Stimulated activated CD4-positive, alpha-beta T cell treated with anti-CD3 and anti-CD28 coated beads, Interleukin-4, amount 100 ng/mL, for 4 hours (primary cell): ENCODE results near the gene PRCP.
"Not testable (repeated sequence)": the region's sequence is repeated elsewhere in the genome, so short reads cannot be mapped to it uniquely, and the experiment has no call there.

Experiments
- DNase-seq, 2 experiments: peaks; one replicate each; pipeline ENCODE4 v3.0.0-alpha.2; 2020

Gene PRCP

DNA sequence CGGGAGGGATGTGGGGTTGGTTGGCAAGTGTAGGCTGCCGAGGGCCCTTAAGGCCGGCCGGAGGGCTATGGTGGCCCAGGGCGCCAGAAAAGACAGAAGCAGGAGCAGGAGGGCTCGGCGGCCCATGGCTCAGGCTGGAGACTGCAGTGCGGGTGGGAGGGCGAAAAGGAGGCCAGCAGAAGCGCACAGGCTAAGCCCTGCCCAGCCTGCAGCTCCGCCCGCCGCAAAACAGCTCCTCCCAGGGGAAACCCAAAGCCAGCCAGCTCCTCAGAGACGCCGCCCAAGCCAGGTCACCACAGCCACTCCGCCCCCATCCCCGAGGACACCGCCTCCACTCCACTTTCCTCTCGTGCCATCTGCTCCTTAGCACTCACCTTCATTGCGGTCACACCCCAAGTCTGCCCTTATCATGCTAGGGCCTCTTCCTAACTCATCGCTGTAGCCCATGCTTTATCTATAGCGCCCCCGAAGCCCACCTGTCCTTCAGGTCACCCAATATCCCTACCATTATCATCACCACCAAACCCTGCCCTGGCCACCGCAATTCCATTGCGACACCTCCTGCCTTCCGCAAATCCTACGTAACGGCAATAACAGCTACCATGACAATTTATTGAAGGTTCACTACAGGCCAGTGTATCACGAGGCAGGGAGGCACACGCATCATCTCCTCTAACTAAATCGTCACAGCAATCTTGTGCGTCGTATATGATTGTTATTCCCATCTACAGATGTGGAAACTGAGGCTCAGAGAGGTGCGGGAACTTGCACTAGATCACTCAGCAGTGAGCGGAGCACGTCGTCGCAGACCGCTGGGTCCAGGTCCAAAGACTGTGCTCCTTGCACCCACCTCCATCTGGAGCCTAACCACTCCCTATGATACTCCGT, at the start of gene PRCP:
PRCP (minus strand) TSS at position 154 of the 888 bp plus-strand sequence; CDS start at position 126, 28 bp downstream.
- peak; percentile 87 to 90 for DNase-seq

- DNase-seq: no peak
Measured at GRCh38 chr11:82949352-82949751, 49.1 kb upstream of the PRCP start.

- no peak for DNase-seq
Measured at GRCh38 chr11:82945682-82946081, 45.5 kb upstream of the PRCP start.

DNA sequence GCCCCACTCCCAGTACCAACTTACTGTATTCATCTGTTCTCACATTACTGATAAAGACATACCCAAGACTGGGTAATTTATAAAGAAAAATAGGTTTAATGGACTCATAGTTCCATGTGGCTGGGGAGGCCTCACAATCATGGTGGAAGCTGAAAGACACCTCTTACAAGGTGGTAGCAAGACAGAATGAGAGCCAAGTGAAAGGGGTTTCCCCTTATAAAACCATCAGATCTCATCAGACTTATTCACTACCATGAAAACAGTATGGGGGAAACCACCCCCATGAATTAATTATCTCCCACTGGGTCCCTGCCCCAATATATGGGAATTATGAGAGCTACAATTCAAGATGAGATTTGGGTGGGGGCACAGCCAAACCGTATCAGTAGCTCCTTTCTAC, 44.8 kb upstream of the PRCP start:
- DNase-seq: not testable (repeated sequence)

DNA sequence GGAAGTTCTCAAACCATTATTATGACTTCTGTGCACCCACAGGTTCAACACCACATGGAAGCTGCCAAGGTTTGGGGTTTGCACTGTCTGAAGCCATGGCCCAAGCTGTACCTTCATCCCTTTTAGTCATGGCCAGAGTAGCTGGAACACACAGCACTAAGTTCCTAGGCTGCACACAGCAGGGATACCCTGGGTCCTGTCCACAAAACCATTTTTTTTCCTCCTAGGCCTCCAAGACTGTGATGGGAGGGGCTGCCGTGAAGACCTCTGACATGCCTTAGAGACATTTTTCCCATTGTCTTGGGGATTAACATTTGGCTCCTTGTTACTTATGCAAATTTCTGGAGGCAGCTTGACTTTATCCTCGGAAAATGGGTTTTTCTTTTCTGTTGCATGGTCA, 44.0 kb upstream of the PRCP start:
- DNase-seq: no peak

GRCh38 chr11:82943430-82943829, 43.2 kb upstream of the PRCP start:
- not testable (repeated sequence) for DNase-seq

DNA sequence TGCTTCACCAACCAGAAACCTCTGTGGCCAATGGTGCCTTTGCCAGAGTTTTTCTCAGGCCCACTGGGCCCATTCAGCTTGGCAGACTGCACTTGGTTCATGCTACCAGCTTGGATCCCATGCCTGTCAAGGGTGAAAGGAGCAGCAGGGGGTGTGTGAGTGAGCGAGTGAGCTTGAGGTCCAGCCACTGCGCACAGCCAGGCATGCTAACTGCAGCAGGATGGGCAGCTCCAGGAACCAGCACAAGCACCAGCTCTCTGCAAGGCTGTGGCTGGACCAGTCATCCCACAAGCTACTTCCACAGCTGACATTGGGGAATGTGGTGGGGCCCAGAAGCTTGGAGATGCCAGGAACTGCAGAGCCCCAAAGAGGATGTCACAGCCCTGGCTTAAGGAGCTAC, 42.1 kb upstream of the PRCP start:
- DNase-seq: no peak

DNA sequence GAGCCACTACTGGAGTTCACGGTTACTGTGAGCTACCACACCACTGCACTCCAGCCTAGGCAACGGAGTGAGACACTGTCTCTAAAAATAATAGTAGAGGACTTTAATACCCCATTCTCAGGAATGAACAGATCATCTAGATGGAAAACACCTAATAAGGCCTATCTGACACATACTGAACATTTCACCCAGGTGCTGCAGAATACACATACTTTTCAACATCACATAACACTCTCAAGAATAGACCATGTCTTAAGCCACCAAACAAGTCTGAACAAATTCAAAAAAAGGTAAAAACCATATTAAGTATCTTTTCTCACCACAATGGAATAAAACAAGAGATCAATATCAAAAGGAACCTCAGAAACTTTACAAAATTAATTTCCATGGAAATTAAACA, 39.2 kb upstream of the PRCP start:
- DNase-seq: no peak

DNA sequence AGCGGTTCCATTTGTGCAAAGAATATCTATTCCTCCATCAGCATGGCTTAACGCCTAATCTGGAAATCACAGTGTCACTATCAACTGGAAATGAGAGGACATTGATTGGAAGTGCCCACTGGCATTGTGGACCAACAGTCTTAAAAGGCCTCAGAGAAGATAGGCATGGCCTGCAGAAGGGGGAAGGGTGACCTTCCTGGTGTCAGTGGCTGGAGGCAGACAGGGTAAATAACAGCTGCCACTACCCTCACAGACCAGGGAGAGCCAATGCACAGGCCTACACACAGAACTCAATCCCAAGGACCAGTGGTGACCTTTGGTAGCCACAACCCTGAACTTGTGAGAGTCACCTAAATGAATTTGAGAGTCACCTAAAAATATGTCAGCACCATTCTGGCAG, 37.3 kb upstream of the PRCP start:
- no peak for DNase-seq

DNA sequence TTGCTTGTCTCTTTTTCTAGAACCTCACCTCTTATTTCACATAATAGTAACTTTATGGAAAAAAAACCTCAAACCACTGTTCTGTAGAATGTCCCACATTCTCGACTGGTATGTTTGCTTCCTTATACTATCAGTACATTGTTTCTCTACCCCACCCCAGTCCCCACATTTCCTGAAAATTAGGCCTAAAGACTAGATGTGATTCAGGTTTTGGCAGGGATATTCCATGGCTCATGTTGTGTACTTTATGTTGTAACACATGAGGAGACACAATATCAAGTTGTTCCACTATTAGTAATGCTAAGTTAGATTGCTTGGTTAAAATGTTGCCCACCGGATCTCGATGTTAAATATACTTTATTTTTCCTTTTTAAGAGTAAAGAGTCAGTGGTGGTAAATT, 36.0 kb upstream of the PRCP start:
- DNase-seq: no peak

DNA sequence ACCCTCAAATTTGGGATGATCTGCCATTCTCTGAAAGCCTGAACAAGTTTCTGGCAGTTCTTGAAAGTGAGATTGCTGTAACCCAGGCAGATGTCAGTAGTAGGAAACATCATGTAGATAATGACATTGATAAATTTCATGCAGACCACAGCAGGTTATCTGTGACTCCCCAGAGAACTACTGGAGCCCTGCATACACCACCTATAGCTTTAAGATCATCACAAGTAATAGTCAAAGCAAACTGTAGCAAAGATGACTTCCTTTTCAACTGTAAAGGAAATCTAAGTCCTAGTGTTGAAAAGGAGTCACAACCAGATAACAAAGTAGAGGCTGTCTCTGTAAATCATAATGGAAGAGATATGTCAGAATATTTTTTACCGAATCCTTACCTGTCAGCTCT, 32.3 kb upstream of the PRCP start:
- no peak for DNase-seq

DNA sequence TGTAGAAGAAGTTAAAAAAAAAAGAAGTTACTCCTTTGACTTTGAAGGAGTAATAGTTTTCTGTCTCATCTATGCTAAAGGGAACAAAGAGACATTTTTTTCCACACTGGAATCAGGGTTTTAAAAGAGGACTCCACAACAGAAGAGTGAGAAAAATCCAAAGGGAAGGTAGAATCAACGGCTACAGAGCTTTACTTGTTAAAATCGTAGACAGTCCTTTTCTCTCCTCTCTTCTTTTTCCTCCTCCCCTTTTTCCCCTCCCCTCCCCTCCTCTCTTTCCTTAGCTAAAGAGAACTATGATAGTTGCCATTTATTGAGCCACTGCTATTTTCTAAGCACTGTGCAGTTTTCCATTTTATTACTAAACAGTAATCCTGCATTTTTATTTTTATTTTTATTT, 30.5 kb upstream of the PRCP start:
- no peak for DNase-seq

- no peak for DNase-seq
Measured at GRCh38 chr11:82930229-82930628, 30.0 kb upstream of the PRCP start.

DNA sequence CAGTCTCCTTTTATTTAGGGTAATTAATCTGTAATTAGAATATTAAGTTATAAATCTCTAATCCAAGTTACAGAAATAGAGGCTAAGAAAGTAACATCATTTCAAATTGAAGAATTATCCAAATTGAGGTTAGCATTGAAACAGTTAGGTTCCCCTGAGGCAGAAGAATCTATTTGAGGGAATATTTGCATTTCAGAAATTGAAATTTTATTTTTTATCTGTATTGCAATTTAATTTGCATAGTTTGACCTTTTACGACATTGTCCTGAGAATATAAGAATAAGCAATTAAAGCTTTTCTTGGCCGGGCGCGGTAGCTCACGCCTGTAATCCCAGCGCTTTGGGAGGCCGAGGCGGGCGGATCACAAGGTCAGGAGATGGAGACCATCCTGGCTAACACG, 28.9 kb upstream of the PRCP start:
- DNase-seq: no peak

DNA sequence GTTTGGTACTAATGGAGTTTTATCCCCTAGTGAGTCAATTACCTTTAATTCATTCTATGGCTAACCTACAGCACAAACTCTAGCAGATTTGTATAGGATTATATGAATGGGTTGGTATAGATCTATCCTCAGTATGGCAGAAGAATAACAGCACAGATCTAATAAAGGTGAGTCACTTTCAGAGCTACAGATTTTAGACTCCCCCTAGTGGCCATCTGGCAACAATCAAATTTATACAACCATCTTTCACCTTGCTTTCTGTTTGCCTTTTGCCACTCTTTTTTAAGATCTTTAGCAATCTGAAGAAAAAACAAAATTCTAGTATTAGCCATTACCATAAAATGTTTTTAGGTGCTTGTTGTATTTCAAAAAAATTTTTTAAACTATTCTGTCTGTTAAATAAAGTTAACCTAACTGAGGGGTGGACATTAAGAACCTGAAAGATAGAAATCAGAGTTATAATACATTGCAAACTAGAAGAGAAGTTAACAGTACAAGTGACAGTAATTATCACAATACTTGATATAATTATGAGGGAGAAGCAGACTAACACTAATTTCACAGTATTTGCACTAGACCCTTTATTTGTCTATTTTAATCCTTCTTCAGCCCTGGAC, 27.1 kb upstream of the PRCP start:
- no peak for DNase-seq

DNA sequence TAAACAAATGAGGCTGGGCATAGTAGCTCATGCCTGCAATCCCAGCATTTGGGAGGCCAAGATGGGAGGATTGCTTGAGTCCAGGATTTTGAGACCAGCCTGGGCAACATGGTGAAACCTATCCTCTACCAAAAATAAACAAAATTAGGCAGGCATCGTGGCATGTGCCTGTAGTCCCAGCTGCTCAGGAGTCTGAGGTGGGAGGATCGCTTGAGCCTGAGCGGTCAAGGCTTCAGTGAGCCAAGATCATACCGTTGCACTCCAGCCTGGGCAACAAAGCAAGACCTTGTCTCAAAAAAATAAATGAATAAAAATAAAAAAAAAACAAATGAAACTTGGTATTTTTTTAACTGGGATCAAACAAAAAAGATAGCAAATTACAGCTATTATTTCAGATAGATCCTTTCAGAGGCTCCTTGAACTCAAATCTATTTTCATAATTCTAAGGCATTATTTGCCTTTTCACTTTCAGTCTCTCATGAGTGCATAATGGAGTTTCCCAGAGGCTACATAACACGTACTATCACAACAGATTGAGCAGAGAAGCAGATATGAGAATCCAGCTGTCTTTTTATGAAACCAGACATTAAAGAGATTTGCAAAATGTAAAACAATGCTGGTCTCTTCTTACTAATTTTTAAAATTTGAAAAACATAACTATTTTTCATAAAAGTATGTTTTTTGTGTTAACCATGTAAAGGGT, 24.4 kb upstream of the PRCP start:
- DNase-seq: no peak

- not testable (repeated sequence) for DNase-seq
Measured at GRCh38 chr11:82922396-82923173, 22.4 kb upstream of the PRCP start.

DNA sequence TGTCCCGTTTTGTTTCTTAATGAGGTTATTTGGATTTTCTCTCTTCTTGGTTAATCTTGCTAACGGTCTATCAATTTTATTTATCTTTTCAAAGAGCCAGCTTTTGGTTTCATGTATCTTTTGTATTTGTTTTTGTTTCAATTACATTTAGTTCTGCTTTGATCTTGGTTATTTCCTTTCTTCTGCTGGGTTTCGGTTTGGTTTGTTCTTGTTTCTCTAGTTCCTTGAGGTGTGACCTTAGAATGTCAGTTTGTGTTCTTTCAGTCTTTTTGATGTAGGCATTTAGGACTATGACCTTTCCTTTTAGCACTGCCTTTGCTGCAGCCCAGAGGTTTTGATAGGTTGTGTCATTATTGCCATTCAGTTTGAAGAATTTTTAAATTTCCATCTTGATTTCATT, 20.0 kb upstream of the PRCP start:
- DNase-seq: not testable (repeated sequence)

GRCh38 chr11:82919786-82920185, 19.6 kb upstream of the PRCP start:
- DNase-seq: not testable (repeated sequence)

DNA sequence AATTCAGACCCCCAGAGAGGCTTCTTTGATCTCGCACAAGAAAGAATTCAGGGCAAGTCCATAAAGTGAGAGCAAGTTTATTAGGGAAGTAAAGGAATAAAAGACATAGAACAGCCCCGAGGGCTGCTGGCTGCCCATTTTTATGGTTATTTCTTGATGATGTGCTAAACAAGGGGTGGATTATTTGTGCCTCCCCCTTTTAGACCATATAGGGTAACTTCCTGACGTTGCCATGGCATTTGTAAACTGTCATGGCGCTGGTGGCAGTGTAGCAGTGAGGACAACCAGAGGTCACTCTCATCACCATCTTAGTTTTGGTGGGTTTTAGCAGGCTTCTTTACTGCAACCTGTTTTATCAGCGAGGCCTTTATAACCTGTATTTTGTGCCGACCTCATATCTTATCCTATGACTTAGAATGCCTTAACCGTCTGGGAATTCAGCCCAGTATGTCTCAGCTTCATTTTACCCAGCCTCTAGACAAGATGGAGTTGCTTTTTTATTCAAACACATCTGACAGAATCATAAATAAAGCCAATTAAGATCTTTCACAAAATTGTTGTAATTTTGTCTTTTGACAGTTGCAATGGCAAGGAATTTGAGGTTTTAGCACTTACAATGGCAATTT, 8.9 kb upstream of the PRCP start:
- no peak for DNase-seq

DNA sequence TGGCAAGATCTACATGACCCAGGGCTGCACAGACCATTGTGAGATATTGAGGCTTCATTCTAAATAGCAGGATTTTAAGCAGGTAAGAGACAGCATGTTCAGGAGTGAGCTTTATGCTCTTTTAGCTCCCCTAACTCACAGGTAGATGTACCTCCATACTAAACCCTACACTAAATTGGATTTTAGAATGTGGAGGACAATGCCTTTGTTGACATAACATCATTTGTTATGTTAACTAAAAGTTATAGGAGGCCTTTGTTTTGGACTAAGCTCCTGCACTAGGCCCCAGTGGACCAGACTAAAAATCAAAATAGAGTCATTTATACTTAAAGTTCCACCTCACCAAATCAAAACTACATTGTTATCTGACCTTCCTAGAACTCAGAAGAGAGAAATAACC, 8.1 kb upstream of the PRCP start:
- no peak for DNase-seq

DNA sequence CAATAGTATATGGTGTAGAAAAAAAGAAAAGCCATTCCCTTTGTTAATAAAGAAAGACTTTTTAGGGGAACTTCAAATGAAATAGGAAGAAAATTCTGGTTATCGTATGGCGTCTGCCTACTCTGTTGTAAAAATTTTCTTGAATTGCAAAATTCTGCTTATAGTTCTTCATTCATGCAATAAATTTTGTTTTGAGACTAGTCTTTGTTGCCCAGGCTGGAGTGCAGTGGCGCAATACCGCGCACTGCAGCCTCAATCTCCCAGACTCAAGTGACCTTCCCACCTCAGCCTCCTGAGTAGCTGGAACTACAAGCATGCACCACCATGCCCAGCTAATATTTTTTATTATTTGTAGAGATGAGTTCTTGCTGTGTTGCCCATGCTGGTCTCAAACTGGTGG, 7.1 kb upstream of the PRCP start:
- DNase-seq: no peak

GRCh38 chr11:82906931-82907330, 6.7 kb upstream of the PRCP start:
- DNase-seq: no peak
